ENCODE data around the gene ARHGAP22.

- TF ChIP-seq POLR2A (IDR thresholded peaks at IDR 0.05; ENCODE audit: low read length), result no peak
- TF ChIP-seq GATA1 (IDR thresholded peaks at IDR 0.05; ENCODE audit: low read depth, low read length), result no peak
Measured at GRCh38 chr10:48429309-48429708, 175.6 kb downstream of the ARHGAP22 start.
